ENCODE measurements around the gene LCN2.

LCN2 gene

GRCh38 chr9:128148509-128149000 lies 698 bp upstream of the LCN2 start:
- CTCF ChIA-PET = no interaction called here
- no peak for DNase-seq (ENCODE audit: extremely low spot score)
- POLR2A ChIA-PET = no interaction called here
- TF ChIP-seq ARNT (IDR thresholded peaks at IDR 0.05) = no peak
- no peak for TF ChIP-seq SUZ12 (IDR thresholded peaks at IDR 0.05)
- TF ChIP-seq FOXA1 (IDR thresholded peaks at IDR 0.05) = no peak
- no peak for TF ChIP-seq L3MBTL2 (conservative IDR thresholded peaks at IDR 0.05)
- TF ChIP-seq CTBP1 (IDR thresholded peaks at IDR 0.05; ENCODE audit: borderline replicate concordance) = no peak
- TF ChIP-seq FOXK2 (IDR thresholded peaks at IDR 0.05) = no peak
- no peak for TF ChIP-seq LEF1 (IDR thresholded peaks at IDR 0.05; ENCODE audit: borderline replicate concordance)
- no peak for TF ChIP-seq ELF4 (IDR thresholded peaks at IDR 0.05)
- no peak for TF ChIP-seq FOXM1 (IDR thresholded peaks at IDR 0.05; ENCODE audit: borderline replicate concordance)
- no peak for TF ChIP-seq HDGF (IDR thresholded peaks at IDR 0.05; ENCODE audit: borderline replicate concordance)
- TF ChIP-seq, protein P1, sequence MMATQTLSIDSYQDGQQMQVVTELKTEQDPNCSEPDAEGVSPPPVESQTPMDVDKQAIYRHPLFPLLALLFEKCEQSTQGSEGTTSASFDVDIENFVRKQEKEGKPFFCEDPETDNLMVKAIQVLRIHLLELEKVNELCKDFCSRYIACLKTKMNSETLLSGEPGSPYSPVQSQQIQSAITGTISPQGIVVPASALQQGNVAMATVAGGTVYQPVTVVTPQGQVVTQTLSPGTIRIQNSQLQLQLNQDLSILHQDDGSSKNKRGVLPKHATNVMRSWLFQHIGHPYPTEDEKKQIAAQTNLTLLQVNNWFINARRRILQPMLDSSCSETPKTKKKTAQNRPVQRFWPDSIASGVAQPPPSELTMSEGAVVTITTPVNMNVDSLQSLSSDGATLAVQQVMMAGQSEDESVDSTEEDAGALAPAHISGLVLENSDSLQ (IDR thresholded peaks at IDR 0.05) = no peak
- no peak for TF ChIP-seq SP1 (IDR thresholded peaks at IDR 0.05)
- TF ChIP-seq NFRKB (IDR thresholded peaks at IDR 0.05) = no peak
- TF ChIP-seq TARDBP (IDR thresholded peaks at IDR 0.05) = no peak
- TF ChIP-seq ZNF384 (IDR thresholded peaks at IDR 0.05) = no peak
- TF ChIP-seq BHLHE40 (IDR thresholded peaks at IDR 0.05; ENCODE audit: borderline replicate concordance) = no peak

DNA sequence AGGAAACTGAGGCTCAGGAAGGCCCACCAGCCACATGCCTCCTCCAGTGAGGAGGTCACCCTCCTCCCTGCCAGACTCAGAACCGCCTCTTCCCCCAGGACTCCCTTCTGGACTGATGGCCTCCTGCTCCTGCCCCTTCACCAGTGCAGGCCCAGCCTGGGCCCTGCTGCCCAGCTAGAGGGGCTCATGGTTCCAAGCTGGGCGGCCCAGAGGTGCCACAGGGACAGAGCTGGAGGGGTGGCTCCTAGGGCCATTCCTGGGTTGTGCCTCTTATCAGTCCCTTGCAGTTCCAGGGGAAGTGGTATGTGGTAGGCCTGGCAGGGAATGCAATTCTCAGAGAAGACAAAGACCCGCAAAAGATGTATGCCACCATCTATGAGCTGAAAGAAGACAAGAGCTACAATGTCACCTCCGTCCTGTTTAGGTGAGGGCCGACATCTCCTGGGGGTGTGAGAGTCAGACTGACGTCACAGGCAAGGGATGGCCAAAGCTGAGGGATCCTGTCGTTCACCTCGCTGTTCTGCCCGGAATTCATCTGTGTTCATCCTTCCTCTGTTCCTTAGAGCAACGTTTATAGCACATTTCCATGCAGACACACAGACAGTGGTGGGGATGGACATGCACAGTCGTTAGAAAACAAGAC lies 819 bp downstream of the LCN2 start:
- DNase-seq (ENCODE audit: extremely low spot score) = no peak
- POLR2A ChIA-PET = interaction anchor here (1.6 kb wide), 1 partner anchor 9 kb away, joined by 6 read pairs; the partner anchor contains the start of gene BBLN
- CTCF ChIA-PET = interaction anchor here (0.7 to 2.0 kb wide), 8 partner anchors 8 to 32 kb away, joined by 3 to 6 read pairs (median 3); no protein-coding TSS in a partner anchor
- TF ChIP-seq FOXA1 (IDR thresholded peaks at IDR 0.05) = no peak
- no peak for TF ChIP-seq ZNF384 (IDR thresholded peaks at IDR 0.05)
- TF ChIP-seq CTBP1 (IDR thresholded peaks at IDR 0.05; ENCODE audit: borderline replicate concordance) = no peak
- TF ChIP-seq, protein P1 (IDR thresholded peaks at IDR 0.05) = no peak
- TF ChIP-seq BHLHE40 (IDR thresholded peaks at IDR 0.05; ENCODE audit: borderline replicate concordance) = no peak
- TF ChIP-seq NFRKB (IDR thresholded peaks at IDR 0.05) = no peak
- no peak for TF ChIP-seq L3MBTL2 (conservative IDR thresholded peaks at IDR 0.05)
- no peak for TF ChIP-seq HDGF (IDR thresholded peaks at IDR 0.05; ENCODE audit: borderline replicate concordance)
- no peak for TF ChIP-seq SP1 (IDR thresholded peaks at IDR 0.05)
- TF ChIP-seq FOXK2 (IDR thresholded peaks at IDR 0.05) = no peak

DNA sequence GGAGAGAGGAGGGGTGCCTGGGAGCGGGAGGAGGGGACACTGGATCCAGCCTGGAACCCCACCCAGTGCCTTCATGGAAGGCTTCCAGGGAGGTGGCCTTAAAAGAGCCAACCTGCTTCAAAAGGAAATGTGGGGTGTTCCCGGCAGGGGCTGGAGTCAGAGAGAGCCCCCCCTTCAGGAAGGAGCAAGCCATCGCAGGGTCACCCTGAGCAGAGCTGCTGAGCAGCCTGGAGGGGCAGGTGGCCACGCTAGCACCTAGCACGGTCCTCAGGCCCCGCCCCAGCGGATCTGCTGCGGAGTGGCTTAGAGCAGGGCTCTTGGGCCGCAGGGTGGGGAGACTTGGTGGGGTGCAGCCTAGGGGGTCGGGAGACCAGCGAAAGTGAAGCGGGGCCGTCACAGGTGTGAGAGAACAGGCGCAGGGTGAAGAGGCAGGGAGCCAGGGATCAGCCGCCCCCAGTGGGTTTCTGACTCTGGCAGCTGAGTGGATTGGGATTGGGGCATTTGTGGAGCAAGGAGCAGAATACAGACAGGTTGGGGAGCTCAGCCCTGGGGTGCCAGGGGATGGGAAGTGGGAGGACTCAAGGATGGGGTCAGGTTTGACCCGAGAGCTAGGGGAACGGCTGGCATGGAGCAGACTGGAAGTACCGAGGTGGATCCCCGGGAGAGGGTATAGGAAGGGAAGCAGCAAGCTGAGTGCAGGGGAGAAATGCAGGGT lies 1.5 kb downstream of the LCN2 start:
- TF ChIP-seq TARDBP (IDR thresholded peaks at IDR 0.05) (no peak), ELF4 (IDR thresholded peaks at IDR 0.05) (no peak), LEF1 (IDR thresholded peaks at IDR 0.05; ENCODE audit: borderline replicate concordance) (no peak), SUZ12 (IDR thresholded peaks at IDR 0.05) (no peak), L3MBTL2 (conservative IDR thresholded peaks at IDR 0.05) (no peak)
- peak; percentile 61 for DNase-seq (ENCODE audit: extremely low spot score)
- CTCF ChIA-PET = interaction anchor here (0.7 to 2.0 kb wide), 9 partner anchors 8 to 308 kb away, joined by 3 to 6 read pairs (median 3); no protein-coding TSS in a partner anchor
- POLR2A ChIA-PET = interaction anchor here (1.6 kb wide), 1 partner anchor 9 kb away, joined by 6 read pairs; the partner anchor contains the start of gene BBLN

DNA sequence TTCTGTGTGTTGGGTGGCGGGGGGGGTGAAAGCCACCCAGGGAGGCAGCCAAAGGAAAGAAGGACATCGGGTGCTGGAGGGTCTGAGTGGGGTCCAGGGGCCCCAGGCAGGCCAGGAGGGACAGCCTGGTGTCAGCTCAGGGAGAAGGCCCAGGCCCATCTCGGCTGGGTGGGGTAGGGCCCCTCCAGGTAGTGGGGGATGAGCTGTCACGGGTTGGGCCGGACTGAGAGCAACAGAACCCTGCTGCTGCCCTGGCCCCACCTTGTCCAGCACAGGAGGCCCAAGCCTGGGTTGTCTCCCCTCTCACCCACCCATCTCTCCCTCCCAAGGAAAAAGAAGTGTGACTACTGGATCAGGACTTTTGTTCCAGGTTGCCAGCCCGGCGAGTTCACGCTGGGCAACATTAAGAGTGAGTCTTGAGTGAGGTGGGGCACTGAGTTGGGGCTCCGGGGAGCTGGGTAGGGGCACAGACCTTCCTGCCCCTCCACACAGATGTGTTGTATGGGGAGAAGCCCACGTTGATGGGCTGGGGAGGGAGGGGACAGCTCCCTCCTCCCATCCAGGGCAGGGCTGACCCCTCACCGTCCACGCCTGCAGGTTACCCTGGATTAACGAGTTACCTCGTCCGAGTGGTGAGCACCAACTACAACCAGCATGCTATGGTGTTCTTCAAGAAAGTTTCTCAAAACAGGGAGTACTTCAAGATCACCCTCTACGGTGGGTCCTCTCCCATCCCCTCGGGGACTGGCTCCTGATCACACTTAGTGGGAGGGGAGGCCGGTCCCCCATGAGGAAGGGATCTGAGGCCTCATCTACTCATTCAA lies 2.3 kb downstream of the LCN2 start:
- no peak for TF ChIP-seq BHLHE40 (IDR thresholded peaks at IDR 0.05; ENCODE audit: borderline replicate concordance)
- no peak for TF ChIP-seq SUZ12 (IDR thresholded peaks at IDR 0.05)
- no peak for TF ChIP-seq ARNT (IDR thresholded peaks at IDR 0.05)
- TF ChIP-seq CTBP1 (IDR thresholded peaks at IDR 0.05; ENCODE audit: borderline replicate concordance) = no peak
- TF ChIP-seq FOXM1 (IDR thresholded peaks at IDR 0.05; ENCODE audit: borderline replicate concordance) = no peak
- no peak for TF ChIP-seq FOXK2 (IDR thresholded peaks at IDR 0.05)
- no peak for TF ChIP-seq L3MBTL2 (conservative IDR thresholded peaks at IDR 0.05)
- TF ChIP-seq ELF4 (IDR thresholded peaks at IDR 0.05) = no peak
- no peak for TF ChIP-seq LEF1 (IDR thresholded peaks at IDR 0.05; ENCODE audit: borderline replicate concordance)
- no peak for TF ChIP-seq FOXA1 (IDR thresholded peaks at IDR 0.05)
- DNase-seq (ENCODE audit: extremely low spot score) = no peak
- CTCF ChIA-PET = interaction anchor here (0.7 to 1.6 kb wide), 4 partner anchors 8 to 307 kb away, joined by 3 to 4 read pairs (median 4); no protein-coding TSS in a partner anchor
- POLR2A ChIA-PET = no interaction called here

DNA sequence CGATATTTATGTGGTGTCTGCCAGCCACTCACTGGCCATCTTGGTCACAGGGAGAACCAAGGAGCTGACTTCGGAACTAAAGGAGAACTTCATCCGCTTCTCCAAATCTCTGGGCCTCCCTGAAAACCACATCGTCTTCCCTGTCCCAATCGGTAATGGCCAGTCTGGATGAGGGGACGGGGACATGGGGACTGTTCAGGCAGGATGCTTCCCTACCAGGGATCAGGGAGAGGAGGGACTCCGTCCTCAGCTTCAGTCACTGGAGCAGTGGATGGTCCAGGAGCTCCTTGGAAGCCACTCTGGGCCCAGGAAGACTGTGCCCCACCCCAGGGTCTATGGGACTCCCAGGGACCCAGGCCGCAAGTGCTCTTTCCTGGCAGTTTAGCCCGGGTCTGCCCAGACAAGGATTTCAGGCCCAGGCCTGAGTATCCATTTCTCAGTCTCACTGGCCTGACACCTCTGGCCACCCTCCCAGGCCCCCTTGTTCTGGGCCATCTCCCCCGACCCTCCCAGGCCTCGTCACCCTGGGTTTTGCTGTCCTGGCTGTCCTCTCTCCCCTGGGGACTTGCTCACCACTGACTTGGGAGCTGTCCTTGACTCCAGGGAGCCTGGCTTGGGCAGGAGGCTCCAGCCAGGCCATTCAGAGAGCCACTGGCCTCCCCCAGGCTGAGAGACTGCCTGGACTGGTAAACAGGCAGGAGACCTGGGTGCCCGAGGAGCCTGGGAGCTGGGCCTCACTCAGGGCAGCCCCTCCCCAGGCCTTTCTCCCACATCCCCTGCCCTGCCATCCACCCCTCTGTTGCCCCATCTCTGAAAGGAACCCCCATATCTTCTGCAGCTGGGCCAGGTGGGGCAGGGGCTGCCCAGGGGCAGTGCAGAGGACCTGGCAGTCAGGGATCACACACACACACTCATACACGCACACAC lies 3.1 kb downstream of the LCN2 start:
- ChIA-PET POLR2A (no interaction called here), CTCF (no interaction called here)
- TF ChIP-seq TARDBP (IDR thresholded peaks at IDR 0.05) (no peak), ARNT (IDR thresholded peaks at IDR 0.05) (no peak), L3MBTL2 (conservative IDR thresholded peaks at IDR 0.05) (no peak), FOXA1 (IDR thresholded peaks at IDR 0.05) (no peak), HDGF (IDR thresholded peaks at IDR 0.05; ENCODE audit: borderline replicate concordance) (no peak), FOXM1 (IDR thresholded peaks at IDR 0.05; ENCODE audit: borderline replicate concordance) (no peak), CTBP1 (IDR thresholded peaks at IDR 0.05; ENCODE audit: borderline replicate concordance) (no peak)
- DNase-seq (ENCODE audit: extremely low spot score) = no peak

Measured in HEK293T (cell line).